ENCODE measurements around the gene TNRC6C.

The TNRC6C gene

GRCh38 chr17:78142119-78142861 is 183.8 kb downstream of the TNRC6C start:
- no peak overlapping the region for H3K4me3 ChIP-seq (ENCODE audit: low read depth, low read length)
- no peak for TF ChIP-seq CTCF (IDR thresholded peaks at IDR 0.05; ENCODE audit: low read depth, low read length, missing control alignments)
- no peak for DNase-seq (ENCODE audit: low read depth)

GRCh38 chr17:78143214-78144146 is 185.0 kb downstream of the TNRC6C start:
- H3K4me3 ChIP-seq (ENCODE audit: low read depth, low read length), result no peak overlapping the region
- TF ChIP-seq CTCF (IDR thresholded peaks at IDR 0.05; ENCODE audit: low read depth, low read length, missing control alignments), result no peak

GRCh38 chr17:78144147-78144719 is 185.7 kb downstream of the TNRC6C start:
- TF ChIP-seq CTCF (IDR thresholded peaks at IDR 0.05; ENCODE audit: low read depth, low read length, missing control alignments), result no peak
- DNase-seq (ENCODE audit: low read depth), result no peak
- H3K4me3 ChIP-seq (ENCODE audit: low read depth, low read length), result no peak overlapping the region

More at GRCh38 chr17:78143214-78144146, 185.0 kb downstream of the TNRC6C start:
- DNase-seq (ENCODE audit: low read depth), result no peak

- no peak for DNase-seq (ENCODE audit: low read depth)
- no peak overlapping the region for H3K4me3 ChIP-seq (ENCODE audit: low read depth, low read length)
- TF ChIP-seq CTCF (IDR thresholded peaks at IDR 0.05; ENCODE audit: low read depth, low read length, missing control alignments), result no peak
Observed at GRCh38 chr17:78144736-78145641, 186.5 kb downstream of the TNRC6C start.

- H3K4me3 ChIP-seq (ENCODE audit: low read depth, low read length), result no peak overlapping the region
- DNase-seq (ENCODE audit: low read depth), result no peak
Observed at GRCh38 chr17:78146471-78146869, 188.0 kb downstream of the TNRC6C start.

More at GRCh38 chr17:78146471-78146869, 188.0 kb downstream of the TNRC6C start:
- TF ChIP-seq CTCF (IDR thresholded peaks at IDR 0.05; ENCODE audit: low read depth, low read length, missing control alignments), result no peak

Data from GM12864 (cell line).